ENCODE measurements around the gene LDLRAD3. TPM values are rescaled to one million over a fixed set of nuclear protein-coding genes. Genes with fewer than 3 reads are reported as not detected.

LDLRAD3 gene
- total RNA-seq, 1 experiment from 2014 or later, result 28.1 TPM

GRCh38 chr11:35964841-35965240 lies 21.0 kb downstream of the LDLRAD3 start:
- Histone ChIP-seq H3K27me3 (ENCODE audit: control insufficient read depth, insufficient read depth, low read length) (no peaks in the 10 kb centered on the region), H3K27ac (ENCODE audit: low read length) (no peak overlapping the region), H3K4me1 (ENCODE audit: control insufficient read depth, insufficient read depth, low read length) (no peaks in the 10 kb centered on the region; the same call in 1 of the 2 replicates), H3K9me3 (ENCODE audit: control insufficient read depth, insufficient read depth, low read depth, low read length) (peaks cover 4% of the 10 kb centered on the region; the same call in 1 of the 2 replicates), H3K4me3 (ENCODE audit: low read depth in 2 of 2, low read length in 2 of 2) (no peak overlapping the region), H3K36me3 (ENCODE audit: control insufficient read depth, insufficient read depth, low read length) (no peaks in the 10 kb centered on the region)
- ChIA-PET CTCF (no interaction called here), POLR2A (no interaction called here)
- ATAC-seq (no peak), DNase-seq (ENCODE audit: low read depth, low spot score) (no peak)
- in situ Hi-C loops (cut with HindIII; ENCODE audit: low pct_unique_long_range_greater_than_20kb, low sequenced_read_pairs), result no loop called here
- intact Hi-C loops (cut with micrococcal nuclease; ENCODE audit: unreplicated experiment), result no loop called here
- no TSS peak for BruUV-seq (replicated peaks)
- TF ChIP-seq POLR2AphosphoS5 (IDR thresholded peaks at IDR 0.05; ENCODE audit: low read depth, low read length) (no peak), SIN3A (IDR thresholded peaks at IDR 0.05; ENCODE audit: borderline replicate concordance, insufficient read depth, low read depth, low read length) (no peak)

GRCh38 chr11:35967042-35967441 lies 23.2 kb downstream of the LDLRAD3 start:
- H3K27me3 ChIP-seq (ENCODE audit: control insufficient read depth, insufficient read depth, low read length), result no peaks in the 10 kb centered on the region
- H3K4me1 ChIP-seq (ENCODE audit: control insufficient read depth, insufficient read depth, low read length), result peaks cover 3% of the 10 kb centered on the region
- ChIA-PET POLR2A (interaction anchor here (0.5 kb wide), 1 partner anchor 302 kb away, joined by 3 read pairs; no protein-coding TSS in a partner anchor), CTCF (no interaction called here)
- no TSS peak for BruUV-seq (replicated peaks)
- ATAC-seq (0 out of 2 replicates have a peak, but pooled peaks have one; percentile 38), DNase-seq (ENCODE audit: low read depth, low spot score) (no peak)
- TF ChIP-seq TCF7L2 (IDR thresholded peaks at IDR 0.05; ENCODE audit: low read depth, low read length) (no peak), SIN3A (IDR thresholded peaks at IDR 0.05; ENCODE audit: borderline replicate concordance, insufficient read depth, low read depth, low read length) (no peak), REST (IDR thresholded peaks at IDR 0.05; ENCODE audit: insufficient read depth in 1 of 2, low read depth in 2 of 2, low read length in 1 of 2) (no peak)
- TF ChIP-seq, protein P1, sequence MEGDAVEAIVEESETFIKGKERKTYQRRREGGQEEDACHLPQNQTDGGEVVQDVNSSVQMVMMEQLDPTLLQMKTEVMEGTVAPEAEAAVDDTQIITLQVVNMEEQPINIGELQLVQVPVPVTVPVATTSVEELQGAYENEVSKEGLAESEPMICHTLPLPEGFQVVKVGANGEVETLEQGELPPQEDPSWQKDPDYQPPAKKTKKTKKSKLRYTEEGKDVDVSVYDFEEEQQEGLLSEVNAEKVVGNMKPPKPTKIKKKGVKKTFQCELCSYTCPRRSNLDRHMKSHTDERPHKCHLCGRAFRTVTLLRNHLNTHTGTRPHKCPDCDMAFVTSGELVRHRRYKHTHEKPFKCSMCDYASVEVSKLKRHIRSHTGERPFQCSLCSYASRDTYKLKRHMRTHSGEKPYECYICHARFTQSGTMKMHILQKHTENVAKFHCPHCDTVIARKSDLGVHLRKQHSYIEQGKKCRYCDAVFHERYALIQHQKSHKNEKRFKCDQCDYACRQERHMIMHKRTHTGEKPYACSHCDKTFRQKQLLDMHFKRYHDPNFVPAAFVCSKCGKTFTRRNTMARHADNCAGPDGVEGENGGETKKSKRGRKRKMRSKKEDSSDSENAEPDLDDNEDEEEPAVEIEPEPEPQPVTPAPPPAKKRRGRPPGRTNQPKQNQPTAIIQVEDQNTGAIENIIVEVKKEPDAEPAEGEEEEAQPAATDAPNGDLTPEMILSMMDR (IDR thresholded peaks at IDR 0.05), result no peak
- in situ Hi-C loops (cut with HindIII; ENCODE audit: low pct_unique_long_range_greater_than_20kb, low sequenced_read_pairs), result no loop called here
- H3K27ac ChIP-seq (ENCODE audit: low read length), result no peak overlapping the region
- no peaks in the 10 kb centered on the region for H3K36me3 ChIP-seq (ENCODE audit: control insufficient read depth, insufficient read depth, low read length)
- H3K4me3 ChIP-seq (ENCODE audit: low read depth in 2 of 2, low read length in 2 of 2), result no peak overlapping the region
- intact Hi-C loops (cut with micrococcal nuclease; ENCODE audit: unreplicated experiment), result no loop called here
- peaks cover 4% of the 10 kb centered on the region; the same call in 1 of the 2 replicates for H3K9me3 ChIP-seq (ENCODE audit: control insufficient read depth, insufficient read depth, low read depth, low read length)

- ATAC-seq (no peak), DNase-seq (ENCODE audit: low read depth, low spot score) (no peak)
- CTCF ChIA-PET, result interaction anchor here (0.6 kb wide), 1 partner anchor 176 kb away, joined by 3 read pairs; no protein-coding TSS in a partner anchor
- Histone ChIP-seq H3K4me3 (ENCODE audit: low read depth in 2 of 2, low read length in 2 of 2) (no peak overlapping the region), H3K27ac (ENCODE audit: low read length) (no peak overlapping the region), H3K9me3 (ENCODE audit: control insufficient read depth, insufficient read depth, low read depth, low read length) (peaks cover under 1% of the 10 kb centered on the region; the same call in 1 of the 2 replicates), H3K27me3 (ENCODE audit: control insufficient read depth, insufficient read depth, low read length) (no peaks in the 10 kb centered on the region), H3K36me3 (ENCODE audit: control insufficient read depth, insufficient read depth, low read length) (no peaks in the 10 kb centered on the region), H3K4me1 (ENCODE audit: control insufficient read depth, insufficient read depth, low read length) (peaks cover 3% of the 10 kb centered on the region)
- TF ChIP-seq, protein P1 (IDR thresholded peaks at IDR 0.05), result no peak
- no peak for TF ChIP-seq TCF7L2 (IDR thresholded peaks at IDR 0.05; ENCODE audit: low read depth, low read length)
- TF ChIP-seq POLR2AphosphoS5 (IDR thresholded peaks at IDR 0.05; ENCODE audit: low read depth, low read length), result no peak
- TF ChIP-seq REST (IDR thresholded peaks at IDR 0.05; ENCODE audit: insufficient read depth in 1 of 2, low read depth in 2 of 2, low read length in 1 of 2), result no peak
- TF ChIP-seq SIN3A (IDR thresholded peaks at IDR 0.05; ENCODE audit: borderline replicate concordance, insufficient read depth, low read depth, low read length), result no peak
- in situ Hi-C loops (cut with HindIII; ENCODE audit: low pct_unique_long_range_greater_than_20kb, low sequenced_read_pairs) (no loop called here), intact Hi-C loops (cut with micrococcal nuclease; ENCODE audit: unreplicated experiment) (no loop called here)
- no TSS peak for BruUV-seq (replicated peaks)
- POLR2A ChIA-PET, result no interaction called here
Measured at GRCh38 chr11:35968386-35969088, 24.7 kb downstream of the LDLRAD3 start.

Measured in Panc1 (cell line).